Ishikawa (cell line): ENCODE measurements around the gene JAKMIP3.

Experiments
- CREB1 ChIP-seq: IDR thresholded peaks from 2 replicates; pipeline ENCODE4 v1.6.1; 2012; ENCODE audit warnings: low read depth
- EGR1 ChIP-seq: IDR thresholded peaks from 2 replicates; pipeline ENCODE4 v1.6.1; 2012
- MAX ChIP-seq: IDR thresholded peaks from 2 replicates; pipeline ENCODE4 v1.6.1; 2012
- REST ChIP-seq: IDR thresholded peaks from 2 replicates; pipeline ENCODE4 v1.6.1; 2012; ENCODE audit warnings: low read depth, mild to moderate bottlenecking
- TAF1 ChIP-seq: IDR thresholded peaks from 2 replicates; pipeline ENCODE4 v1.6.1; 2012; ENCODE audit warnings: low read depth, mild to moderate bottlenecking
- TCF12 ChIP-seq: IDR thresholded peaks from 2 replicates; pipeline ENCODE4 v1.6.1; 2012; ENCODE audit warnings: low read depth
- USF1 ChIP-seq: IDR thresholded peaks from 2 replicates; pipeline ENCODE4 v1.6.1; 2012
- YY1 ChIP-seq: IDR thresholded peaks from 2 replicates; pipeline ENCODE4 v1.6.1; 2012; ENCODE audit warnings: low read depth

- TF ChIP-seq YY1, result no peak
- no peak for TF ChIP-seq MAX
- no peak for TF ChIP-seq REST
- TF ChIP-seq EGR1, result no peak
- no peak for TF ChIP-seq CREB1
- TF ChIP-seq TAF1, result no peak
- TF ChIP-seq USF1, result no peak
- no peak for TF ChIP-seq TCF12
These were observed 24.4 kb upstream of the JAKMIP3 start for GRCh38 chr10:132041340-132041739.
